HG03108 (cell line): Measurements from ENCODE around the gene PIM3.

Experiments
- ATAC-seq: cut with Tn5 transposase; IDR thresholded peaks from one replicate; pipeline ENCODE4 v1.9.1; 2021; ENCODE audit warnings: moderate library complexity; ENCODE audit not compliant: unreplicated experiment

PIM3 gene

DNA sequence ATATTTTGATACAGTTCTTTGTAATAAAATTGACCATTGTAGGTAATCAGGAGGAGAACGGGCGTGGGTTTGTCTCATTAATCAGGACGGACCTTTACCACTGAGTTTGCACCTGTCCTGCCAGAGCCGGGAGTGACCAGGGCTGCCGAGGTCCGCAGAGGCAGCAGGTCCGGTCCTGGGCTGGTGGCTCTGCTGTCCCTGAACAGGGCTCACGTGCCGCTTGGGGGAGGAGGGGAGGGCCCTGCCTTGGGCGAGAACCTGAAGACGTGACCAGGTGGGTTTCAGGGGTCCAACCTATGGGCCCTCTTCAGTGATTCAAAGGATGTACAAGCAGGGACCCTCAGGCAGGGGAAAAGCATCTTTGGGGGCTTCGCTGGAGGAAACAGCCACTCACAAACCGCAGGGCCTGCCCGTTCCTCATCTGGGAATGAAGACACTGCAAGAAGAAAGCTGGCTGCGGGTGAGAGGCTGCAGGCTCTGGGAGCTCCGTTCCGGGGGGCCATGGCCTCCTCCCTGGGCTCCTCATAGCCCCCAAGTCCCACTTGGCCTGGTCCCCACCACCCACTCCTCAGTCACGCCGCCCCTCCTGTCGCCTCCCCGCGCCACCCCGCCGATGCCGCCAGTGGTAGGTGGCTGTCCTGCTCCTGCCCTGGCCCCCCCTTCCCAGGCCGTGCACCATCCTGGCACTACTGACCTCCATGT lies 32.9 kb upstream of the PIM3 start:
- no peak for ATAC-seq

DNA sequence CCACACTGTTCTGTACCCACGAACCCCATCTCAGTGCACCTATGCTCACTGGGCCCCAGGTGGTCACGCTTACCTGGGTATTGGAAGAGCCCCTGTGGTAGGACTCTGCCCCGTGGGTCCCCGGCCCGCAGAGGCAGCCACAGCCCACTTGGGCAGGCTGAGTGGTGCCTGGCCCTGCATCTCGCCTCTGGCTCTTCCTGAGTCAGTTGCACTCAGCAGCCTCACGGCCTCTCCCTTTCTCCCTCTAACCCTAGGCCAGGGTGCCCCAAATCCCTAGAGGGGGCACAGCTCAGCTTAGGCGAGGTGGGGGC lies 32.4 kb upstream of the PIM3 start:
- ATAC-seq: no peak

DNA sequence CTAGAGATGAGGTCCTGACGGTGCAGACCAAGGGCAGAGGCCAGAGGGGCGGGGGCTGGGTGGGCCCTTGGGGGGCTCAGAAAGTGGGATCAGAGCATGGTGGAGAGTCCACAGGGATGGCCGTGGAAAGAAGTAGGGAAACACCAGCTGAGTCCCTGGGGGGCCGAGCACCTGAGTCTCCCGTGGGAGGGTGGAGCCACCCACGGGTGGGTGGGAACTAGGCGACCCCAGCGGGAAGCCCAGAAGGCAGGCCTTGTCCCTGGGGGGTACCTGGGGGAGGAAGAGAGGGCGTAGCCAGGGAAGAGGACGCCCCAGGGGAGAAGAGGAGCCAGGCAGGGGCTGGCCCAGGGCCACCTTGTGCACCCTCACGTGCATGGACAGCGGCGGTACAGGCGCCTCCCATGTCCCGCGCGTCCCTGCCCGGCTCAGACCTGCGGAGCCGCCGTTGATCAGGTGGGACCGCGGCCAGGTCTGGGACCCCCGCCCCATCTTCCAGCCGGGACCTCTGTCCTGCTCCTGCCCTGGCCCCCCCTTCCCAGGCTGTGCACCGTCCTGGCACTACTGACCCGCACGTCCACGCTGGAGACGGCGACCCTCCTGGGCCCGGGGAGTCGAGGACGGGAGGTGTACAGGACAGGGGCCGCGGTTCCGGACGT lies 31.9 kb upstream of the PIM3 start:
- ATAC-seq: no peak

DNA sequence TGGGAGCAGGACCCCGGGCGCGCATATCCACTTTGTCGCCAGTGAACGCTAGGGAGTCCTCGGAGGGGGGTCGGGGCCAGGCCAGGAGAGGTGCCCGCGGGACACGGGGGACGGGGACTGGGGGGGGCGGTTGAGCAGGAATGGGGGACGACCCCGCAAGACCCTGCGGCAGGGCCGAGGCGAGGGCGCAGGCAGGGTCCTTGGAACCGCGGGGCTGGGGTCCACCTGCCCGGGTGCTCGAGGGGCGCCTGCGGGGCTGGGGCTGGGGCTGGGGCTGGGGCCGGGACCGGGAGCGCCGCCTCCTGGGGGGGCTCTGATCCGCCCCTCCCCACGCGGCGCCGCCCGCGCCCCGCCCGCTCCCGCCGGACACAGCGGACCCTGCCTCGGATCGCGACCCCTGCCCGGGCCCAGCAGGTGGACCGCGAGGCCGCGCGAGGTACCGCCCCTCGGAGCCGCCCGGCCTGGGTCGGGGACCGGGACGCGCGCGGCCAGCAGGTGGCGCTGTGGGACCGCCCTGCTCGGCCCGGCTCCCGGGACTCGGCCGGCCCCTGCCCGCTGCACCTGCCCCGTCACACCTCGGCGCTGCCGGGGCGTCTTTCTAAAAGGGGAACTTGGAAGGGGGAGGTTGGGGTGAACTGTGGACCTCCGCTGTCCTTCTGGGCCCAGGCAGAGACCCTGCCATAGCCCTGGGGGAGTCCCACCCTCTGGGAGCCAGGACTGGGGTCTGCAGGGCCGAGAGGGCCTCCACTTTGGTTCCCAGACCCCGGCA lies 31.2 kb upstream of the PIM3 start:
- no peak for ATAC-seq

DNA sequence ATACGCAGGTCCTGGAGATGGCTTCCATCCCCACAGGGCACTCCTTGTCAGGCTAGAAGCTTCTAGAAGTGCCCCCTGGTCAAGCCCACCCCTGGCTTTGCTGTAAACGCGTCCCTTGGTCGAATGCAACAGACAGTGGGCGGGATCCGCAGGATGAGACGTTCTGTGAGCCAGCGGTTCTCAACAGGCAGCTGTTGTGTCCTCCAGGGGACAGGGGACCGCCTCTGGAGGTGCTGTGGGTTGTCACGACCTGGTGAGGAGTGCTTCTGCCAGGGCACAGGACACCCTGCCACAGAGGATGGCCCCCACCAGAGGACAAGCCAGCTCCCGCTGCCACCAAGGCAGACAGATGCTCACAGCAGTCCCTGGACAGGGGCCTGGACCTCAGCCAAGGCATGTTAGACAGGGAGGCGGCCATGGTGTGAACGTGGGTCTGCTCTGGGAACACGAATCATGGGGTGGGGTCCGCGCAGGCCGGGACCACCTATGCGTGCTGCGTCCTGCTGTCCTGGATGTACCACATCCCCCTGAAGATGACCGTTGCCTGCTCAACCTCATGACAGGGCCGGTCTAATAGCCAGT lies 30.5 kb upstream of the PIM3 start:
- ATAC-seq: no peak

DNA sequence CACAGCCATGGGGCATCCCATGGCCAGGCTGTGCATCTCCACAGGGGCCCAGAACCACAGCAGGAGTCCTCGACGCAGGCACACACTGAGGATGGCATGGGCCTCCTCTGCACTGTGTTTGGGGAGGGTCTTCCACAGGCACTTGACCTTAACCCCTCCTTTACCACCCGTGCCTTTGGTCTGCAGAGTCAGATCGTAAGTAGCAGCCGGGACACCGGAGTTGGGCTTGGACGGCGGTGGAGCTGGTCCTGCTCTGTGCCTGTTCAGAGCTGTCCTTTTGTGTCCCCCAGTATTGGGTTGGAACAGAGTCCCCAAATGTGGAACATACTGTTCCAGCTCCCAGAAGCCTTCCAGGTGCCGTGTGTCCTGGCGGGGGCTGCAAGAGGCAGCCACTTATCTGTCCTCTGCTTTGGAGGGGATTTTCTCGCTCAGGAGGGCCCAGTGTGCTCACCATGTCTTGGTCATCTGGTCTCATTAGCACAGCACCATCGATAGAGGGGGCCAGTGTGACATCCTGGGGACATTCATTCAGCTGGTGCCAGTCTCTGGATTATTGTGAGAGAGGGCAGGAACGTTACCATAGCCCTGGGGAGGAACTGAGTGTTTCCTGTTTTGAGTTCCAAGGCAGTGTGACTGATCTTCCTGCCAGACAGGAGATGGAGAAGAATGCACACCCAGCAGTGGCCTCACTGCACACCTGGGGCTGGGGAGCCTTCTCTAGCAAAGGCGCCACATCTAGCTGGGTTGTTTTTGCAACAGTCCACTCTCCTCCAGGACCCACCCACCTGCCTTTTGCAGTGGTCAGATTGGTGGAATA lies 29.8 kb upstream of the PIM3 start:
- ATAC-seq: peak; percentile 36

DNA sequence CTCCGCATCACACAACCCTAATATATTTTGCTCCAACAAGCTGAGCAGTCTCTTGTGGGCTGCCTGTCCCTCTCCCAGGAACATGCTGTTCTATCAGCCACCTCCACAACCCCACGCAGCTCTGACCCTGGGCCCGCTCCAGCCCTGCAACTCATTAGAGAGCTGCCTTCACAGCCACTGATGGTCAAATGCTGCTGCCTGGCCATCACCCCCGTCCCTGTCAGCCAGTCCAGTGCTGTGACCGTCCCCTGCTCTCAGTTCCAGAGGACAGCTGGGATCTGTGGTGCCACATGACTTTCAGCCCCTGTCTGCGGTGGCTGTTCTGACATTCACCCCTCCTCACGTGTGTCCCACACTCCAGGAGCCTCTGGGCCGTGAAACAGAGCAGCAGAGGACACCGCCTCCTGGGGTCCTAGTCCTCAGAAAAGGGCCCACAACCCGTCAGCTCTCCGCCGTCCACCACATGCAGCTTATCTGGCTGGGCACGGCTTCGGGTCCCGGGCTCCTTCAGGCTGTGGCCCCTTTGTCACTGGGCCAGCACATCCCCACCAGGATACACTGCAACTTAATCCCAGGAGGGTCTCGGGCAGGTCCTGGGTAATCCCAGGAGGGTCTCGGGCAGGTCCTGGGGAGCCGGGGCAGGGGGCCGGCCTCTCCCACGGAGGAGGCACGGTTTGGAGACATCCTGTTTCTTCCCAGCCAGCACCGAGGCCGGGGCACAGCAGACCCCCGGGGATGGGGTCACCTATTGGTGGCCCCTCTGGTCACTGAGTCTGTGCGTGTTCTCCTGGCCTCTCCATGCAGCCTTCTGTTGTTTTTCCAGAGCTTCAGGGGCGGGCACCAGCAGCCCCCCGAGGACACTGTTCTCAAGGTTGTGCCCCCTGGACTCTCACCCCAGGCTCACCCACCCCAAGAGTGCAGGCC lies 27.1 kb upstream of the PIM3 start:
- no peak for ATAC-seq

DNA sequence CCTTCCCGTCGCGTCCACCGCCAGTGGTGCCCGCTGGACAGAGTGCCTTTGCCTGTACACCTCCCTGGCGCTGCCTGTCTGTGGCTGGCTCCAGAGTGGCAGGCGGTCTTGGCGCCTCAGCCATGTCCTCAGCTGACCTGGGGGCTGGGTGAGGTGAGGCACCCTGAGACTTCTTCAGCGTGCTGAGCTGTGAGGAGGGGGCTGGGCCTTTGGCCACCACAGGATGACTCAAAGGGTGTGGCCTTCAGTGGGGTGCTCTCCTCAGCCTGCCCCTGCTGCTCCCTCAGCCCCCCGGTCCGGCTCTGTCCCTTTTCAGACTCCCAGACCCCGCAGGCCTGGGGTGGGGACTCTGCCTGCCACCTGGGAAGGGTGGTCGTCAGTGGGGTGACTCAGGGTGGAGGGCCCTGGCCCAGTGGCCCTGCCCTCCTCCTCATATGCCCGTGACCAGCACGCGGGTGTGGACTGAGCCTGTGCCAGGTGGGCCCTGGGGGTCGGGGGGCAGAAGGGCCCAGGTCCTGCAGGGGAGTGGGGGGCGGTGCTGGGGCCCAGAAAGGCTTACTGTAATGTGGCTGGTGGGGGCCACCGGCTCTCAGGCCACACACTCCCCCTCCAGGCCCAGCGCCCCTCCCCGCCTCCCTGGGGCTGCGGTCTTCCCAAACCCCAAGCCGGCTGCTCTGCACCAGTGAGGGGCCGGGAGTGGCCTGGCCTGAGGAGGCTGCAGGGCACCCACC lies 26.2 kb upstream of the PIM3 start:
- ATAC-seq: no peak

DNA sequence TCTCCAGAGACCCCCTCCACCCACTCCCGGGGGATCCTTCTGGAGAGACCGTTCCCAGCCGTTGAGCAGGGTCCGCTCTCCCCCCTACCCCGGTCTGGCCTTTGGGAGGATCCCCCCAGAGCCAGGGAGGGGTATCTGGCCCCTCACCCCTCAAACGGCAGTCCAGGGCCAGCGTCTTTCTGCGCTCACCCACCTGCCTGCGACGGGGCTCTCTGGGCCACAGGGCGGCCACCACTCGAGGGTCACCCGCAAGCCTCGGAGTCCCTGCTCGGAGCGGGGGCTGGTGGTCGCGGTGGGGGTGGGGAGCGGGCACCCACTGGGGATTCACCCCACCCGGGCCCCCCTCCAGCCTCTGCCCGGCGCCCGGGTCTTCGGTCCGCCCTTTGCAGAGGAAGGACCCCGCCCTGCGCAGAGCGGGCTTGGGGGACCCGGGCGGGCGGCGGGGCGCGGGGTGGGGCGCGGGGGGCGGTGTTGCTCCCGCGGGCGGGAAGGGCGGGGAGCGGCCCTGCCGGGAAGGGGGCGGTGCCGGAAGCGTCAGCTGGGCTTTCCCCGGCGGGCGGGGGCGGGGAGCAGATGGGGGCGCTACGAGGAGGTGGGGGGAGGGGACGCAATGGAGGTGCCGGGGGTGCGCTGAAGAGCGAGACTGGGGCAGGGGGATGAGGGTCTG lies 25.5 kb upstream of the PIM3 start:
- ATAC-seq: no peak

DNA sequence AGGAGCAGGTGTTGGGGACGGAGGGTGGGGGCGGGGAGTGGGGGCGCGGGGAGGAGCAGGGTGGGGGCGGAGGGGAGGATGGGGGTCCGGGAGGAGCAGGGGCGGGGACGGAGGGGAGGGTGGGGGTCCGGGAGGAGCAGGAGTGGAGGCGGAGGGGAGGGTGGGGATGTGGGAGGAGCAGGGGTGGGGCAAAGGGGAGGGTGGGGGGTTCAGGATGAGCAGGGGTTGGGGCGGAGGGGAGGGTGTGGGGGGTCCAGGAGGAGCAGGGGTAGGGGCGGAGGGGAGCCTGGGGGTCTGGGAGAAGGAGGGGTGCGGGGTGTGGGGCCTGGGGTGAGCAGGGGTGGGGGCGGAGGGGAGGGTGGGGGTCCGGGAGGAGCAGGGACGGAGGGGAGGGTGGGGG lies 25.0 kb upstream of the PIM3 start:
- ATAC-seq: no peak

DNA sequence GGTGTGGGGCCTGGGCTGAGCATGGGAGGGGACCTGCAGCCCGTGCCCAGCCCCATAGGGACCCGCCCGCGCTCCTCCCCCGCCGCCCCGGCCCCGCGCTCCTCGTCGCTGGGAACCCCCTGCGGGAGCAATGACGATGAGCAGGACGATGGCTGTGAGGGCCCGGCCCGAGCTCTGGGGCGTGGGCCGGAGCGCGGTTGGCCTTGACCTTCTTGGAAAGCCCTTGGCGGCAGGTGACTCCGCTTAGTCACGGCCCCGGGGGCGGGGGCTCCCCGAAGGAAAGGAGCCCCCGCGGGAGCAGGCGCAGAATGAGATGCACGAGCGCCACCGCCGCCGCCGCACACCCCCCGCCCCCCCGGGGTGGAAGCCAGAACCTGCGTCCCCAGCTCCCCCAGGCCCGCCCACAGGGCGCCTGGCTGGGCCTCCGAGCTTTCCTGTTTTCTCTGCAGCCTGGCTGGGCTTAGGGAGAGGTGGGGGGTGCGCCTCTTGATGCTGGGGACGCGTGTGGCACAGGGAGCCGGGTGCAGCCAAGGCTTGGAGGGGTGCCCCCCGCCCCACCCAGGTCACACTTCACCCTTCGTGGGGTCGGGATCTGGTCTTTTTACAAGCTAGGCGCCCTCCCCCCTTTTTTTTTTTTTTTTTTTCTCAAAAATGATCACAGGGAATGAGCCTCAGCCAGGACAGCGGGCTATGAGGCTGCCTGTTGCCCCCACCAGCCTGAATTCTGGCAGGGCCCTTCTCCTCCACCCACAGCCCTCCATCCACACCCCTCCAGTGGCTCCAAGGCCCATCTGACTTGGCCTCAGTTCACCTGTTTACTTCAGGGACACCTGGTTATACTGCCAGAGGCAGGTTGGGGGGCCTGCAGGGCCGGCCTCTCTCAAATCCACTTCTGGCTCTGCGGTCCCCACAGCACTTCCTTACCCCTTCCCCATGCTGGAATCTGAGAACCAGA lies 24.3 kb upstream of the PIM3 start:
- ATAC-seq: peak; percentile 51

DNA sequence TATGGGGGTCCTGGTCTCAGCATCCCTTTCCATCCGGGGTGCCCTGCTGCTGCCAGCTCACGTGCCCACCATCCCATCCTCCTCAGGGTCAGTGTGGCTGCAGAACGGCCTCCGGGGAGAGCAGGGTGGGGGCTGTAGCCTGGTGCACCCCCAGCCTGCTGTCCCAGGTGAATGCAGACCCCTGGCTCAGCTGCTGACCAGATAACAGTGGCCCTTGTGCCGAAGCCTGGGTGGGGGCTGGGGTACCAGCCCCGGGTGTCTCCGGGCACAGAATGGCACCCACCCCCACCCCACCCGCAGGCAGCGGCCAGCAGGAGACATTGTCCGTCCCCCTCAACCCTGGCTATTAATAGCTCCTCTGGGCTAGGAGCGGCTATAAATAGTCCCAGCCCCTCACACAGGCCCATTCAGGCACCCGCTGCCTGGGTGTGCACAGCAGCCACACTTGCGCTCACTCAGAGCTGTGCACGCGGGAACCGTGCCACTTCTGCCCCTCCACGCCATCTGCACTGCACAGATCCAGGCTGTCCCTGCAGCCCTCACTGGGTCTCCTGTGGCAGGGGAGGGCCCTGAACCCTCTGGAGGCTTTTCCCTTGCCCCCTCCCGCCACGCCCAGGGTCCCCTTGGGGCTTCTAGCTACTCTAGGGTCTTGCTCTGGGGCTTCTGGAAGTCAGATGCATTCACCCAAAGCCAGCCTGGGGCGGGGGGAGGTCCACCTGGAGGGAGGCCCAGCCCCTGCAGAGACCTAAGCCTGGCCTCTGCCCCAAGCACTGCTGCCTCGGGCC lies 23.4 kb upstream of the PIM3 start:
- no peak for ATAC-seq

DNA sequence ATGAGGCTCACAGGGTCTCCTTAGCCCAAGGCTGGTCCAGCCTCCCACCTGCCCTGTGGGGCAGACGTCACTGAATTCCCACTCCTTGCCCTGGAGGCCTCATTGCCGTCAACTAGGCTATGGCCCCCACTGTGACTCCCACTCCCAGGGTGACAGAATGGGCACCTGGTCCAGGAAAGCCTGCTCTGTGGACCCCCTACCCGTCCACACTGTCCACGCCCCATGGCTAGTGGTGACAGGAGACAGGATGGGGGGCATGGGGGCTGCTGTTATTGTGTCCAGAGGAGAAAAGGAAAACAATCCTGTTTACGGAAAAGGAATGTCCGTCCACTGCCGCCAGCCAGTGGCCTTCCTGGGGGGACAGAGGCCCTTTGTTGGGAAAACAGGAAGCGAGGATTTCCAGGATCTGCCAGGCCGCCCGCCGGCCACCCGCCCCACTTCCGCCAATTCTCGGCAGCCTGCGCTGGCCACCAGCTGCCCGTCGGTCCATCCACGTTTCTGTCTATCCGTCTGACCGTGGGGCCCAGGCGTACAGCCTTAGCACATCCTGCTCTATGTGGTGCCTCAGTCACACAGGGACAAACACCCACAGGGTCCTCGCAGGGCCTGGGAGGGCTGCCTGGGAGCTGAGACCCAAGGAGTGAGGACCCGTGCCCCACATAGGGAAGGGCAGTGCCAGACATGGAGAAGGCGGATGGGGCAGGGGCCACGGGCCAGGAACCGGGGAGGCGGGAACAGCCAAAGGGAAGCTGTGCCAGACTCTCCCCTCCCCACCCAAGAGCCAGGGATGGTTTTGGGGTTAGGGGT lies 22.6 kb upstream of the PIM3 start:
- ATAC-seq: no peak

DNA sequence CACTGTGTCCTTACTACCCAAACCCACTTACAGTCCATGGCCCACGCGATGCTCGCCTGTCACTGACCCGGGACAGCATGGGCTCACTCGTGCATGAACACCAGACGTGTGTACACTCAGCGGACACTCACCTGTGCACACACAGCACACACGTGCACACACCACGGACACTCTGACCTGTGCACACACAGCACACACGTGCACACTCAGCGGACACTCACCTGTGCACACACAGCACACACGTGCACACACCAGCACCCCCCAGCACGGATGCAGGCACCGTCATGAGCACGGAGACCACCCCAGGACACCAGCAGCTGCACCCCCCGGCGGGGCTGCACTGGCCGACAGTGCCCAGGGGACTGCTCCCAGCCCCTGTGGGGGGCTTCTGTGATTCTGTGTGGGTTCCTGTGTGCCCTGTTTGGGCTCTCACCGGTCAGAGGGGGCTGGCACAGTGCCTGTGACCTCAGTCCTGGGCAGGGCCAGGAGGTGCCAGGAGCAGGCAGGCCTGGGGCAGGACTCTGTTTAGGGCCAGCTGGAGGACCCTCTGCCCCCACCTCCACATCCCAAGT lies 21.9 kb upstream of the PIM3 start:
- no peak for ATAC-seq

DNA sequence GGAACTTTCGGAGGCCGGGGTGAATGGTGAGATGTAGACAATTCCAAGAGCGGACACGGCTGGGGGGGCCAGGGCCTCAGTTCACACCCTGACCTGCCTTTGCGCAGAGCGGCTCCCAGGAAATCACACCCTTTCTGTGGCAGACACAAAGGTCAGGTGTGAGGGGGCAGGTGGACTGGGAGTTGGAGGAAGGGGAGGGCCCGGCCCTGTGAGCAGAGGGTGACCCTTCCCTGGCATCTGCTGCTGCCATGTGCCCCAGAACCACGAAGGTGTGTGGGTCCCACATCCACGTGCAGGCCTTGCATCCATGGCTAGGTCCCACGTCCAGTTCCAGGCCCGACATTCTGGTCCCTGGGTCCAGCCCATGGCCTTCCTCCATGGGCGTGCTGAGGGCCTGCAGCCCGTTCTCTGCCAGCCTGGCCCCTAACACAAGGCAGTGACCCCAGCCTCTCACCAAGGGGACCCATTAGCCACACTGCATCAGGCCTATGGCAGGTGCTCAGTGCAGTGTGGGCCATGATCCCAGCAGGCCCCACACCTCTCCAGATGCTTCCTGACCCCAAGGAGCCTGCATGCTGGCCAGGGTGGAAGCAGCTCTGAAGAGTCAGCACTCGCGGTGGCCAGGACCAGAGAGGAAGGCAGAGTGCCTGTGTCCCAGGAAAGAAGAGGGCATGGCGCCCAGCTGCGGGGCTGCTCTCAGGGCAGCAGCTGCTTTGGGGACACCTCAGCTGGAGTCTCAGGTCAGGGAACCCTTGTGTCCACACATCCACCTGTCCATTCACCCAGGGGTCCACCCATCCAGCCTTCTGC lies 18.9 kb upstream of the PIM3 start:
- ATAC-seq: no peak
